Left kidney (tissue), 2 donors: ENCODE data around the gene ENTPD8. TPM values are rescaled to one million over a fixed set of nuclear protein-coding genes. Genes with fewer than 3 reads are reported as not detected.
"Not testable (repeated sequence)": the region's sequence is repeated elsewhere in the genome, so short reads cannot be mapped to it uniquely, and the experiment has no call there.

ENCODE experiments used
- DNase-seq: peaks from one replicate; pipeline ENCODE4 v3.0.0-alpha.2; 2013
- polyA plus RNA-seq: library from polyadenylated mRNA; unstranded; fragments of 120-200 nt; gene quantifications from one replicate; pipeline ENCODE4 v1.2.1, GENCODE V29; 2013; ENCODE audit not compliant: insufficient read length

Gene ENTPD8
- polyA plus RNA-seq, 1 donor: 0.33 TPM

GRCh38 chr9:137394866-137395665 lies 46.1 kb downstream of the ENTPD8 start:
- no peak for DNase-seq

GRCh38 chr9:137393176-137394150 lies 47.7 kb downstream of the ENTPD8 start:
- no peak for DNase-seq

- DNase-seq: no peak
Measured at GRCh38 chr9:137392232-137393007, 48.7 kb downstream of the ENTPD8 start.

DNA sequence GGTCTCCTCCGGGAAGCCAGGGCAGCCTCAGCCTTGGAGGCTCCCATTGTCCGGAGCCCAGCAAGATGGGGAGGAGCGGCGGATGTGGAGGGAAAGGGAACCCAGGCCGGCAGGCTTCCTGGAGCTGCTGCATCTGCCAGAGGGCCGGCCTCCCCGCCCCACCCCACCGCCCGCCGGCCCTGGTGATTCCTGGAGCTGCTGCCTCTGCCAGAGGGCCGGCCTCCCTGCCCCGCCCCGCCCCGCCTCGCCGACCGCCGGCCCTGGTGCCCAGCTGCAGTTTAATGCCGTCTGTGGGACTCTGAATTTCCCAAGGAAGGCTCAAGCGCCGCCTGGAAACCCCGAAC lies 49.8 kb downstream of the ENTPD8 start:
- no peak for DNase-seq

- DNase-seq: no peak
Measured at GRCh38 chr9:137390553-137391410, 50.4 kb downstream of the ENTPD8 start.

DNA sequence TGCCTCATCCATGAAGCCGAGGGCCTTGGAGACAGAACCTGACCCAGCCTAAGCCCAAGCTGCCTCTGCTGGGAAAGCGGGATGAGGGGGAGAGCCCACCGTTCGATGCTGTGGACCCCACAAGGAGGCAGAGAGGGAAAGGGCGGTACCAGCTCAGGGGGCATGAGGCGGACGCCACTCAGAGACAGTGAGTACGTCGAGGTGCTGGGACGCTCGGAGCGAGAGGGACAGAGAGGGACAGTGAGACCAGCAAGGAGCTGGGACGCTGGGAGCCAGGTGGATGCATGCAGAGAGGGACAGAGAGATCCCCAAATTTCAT lies 51.8 kb downstream of the ENTPD8 start:
- DNase-seq: no peak

DNA sequence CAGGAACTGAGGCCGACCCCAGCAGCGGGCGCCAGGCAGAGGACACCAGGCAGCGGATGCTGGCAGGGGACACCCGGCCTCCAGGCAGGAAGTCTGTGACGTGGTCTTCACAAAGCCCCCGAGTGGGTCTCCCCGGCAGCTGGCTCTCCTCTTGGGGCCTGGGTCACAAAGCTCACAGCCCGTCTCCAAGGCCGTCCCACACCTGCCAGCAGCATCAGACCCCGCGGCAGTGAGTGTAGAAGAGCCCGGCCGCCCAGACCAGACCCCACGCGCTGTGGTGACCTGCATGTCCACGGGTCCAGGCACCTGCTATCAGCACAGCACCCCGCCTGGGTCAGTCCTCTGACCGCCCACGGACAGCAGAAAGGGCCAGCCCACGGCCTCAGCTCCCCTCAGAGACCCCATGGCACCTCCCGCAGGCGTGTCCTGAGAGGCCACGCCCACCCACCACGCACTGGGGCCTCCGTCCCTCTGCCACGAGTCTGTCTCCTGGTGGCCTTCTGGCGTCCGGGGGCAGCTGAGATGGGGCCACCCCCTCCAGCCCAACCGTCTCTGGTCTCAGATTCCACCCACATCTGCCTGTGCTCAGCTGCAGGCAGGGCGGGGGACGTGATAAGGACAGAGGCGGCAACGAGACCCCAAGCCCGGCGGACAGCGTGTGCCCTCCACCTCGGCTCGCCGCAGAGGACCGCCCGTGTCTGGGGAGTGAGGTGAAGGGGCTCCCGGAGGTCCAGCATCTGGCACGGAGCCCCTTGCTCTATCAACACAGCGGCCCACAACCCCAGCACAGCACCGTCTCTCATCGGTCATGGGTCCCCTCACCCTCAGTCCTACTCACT lies 52.3 kb downstream of the ENTPD8 start:
- no peak for DNase-seq

DNA sequence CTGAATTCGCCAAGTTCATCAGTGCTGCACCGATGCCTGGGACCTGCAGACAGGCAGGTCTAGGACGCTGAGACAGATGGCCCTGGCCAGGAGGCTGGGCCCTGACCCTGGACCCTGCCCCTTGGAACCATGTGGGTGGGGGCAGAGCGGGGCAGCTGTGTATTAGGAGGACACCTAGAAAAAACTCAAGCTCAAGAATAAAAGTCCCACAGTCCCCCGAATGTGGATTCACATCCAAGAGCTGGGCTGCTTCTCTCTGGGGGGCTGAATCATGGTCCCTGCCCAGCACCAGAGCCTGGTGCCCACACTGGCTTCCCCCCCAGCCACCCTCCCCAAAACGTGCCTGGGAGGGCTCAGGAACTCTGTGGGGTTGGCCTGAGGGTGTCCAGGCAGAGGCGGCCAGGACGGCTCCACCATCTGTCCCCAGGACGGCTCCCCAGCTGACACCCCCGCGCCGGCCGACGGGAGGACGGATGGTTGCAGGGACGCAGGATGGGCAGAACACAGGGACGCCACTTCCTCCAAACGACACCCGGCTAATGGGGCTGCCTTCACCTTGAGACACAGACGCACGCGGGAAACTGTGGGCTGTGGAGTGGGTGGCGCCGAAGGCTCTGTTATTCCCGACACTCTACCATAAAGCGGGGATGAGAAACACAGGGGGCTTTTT lies 53.1 kb downstream of the ENTPD8 start:
- DNase-seq: no peak

GRCh38 chr9:137387114-137387890 lies 53.9 kb downstream of the ENTPD8 start:
- no peak for DNase-seq

- DNase-seq: not testable (repeated sequence)
Measured at GRCh38 chr9:137386507-137387113, 54.5 kb downstream of the ENTPD8 start.

GRCh38 chr9:137385061-137385655 lies 56.0 kb downstream of the ENTPD8 start:
- DNase-seq: no peak

Other genes with a start within 250 kb of the ENTPD8 start
- 10.9 TPM for gene TPRN, start 240.6 kb downstream of the ENTPD8 start, polyA plus RNA-seq
- gene TMEM203, start 235.7 kb downstream of the ENTPD8 start, polyA plus RNA-seq: 39.0 TPM
- 12.2 TPM for gene NDOR1, start 235.7 kb downstream of the ENTPD8 start, polyA plus RNA-seq
- 5.8 TPM for gene RNF208, start 219.1 kb downstream of the ENTPD8 start, polyA plus RNA-seq
- gene CYSRT1, start 216.2 kb downstream of the ENTPD8 start, polyA plus RNA-seq: 13.2 TPM
- 13.1 TPM for gene RNF224, start 213.9 kb downstream of the ENTPD8 start, polyA plus RNA-seq
- gene SLC34A3, start 210.5 kb downstream of the ENTPD8 start, polyA plus RNA-seq: 7.4 TPM
- 345 TPM for gene TUBB4B, start 200.1 kb downstream of the ENTPD8 start, polyA plus RNA-seq
- 1.5 TPM for gene STPG3, start 190.1 kb downstream of the ENTPD8 start, polyA plus RNA-seq
- gene NELFB, start 186.0 kb downstream of the ENTPD8 start, polyA plus RNA-seq: 48.0 TPM
- 4.5 TPM for gene TOR4A, start 163.6 kb downstream of the ENTPD8 start, polyA plus RNA-seq
- gene NRARP, start 139.1 kb downstream of the ENTPD8 start, polyA plus RNA-seq: 5.1 TPM
- 14.1 TPM for gene EXD3, start 18.2 kb downstream of the ENTPD8 start, polyA plus RNA-seq
- gene NOXA1, start 18.0 kb downstream of the ENTPD8 start, polyA plus RNA-seq: 6.7 TPM
- gene NSMF, start 18.0 kb upstream of the ENTPD8 start, polyA plus RNA-seq: 49.2 TPM
- 3.7 TPM for gene PNPLA7, start 109.0 kb upstream of the ENTPD8 start, polyA plus RNA-seq
- 11.7 TPM for gene MRPL41, start 110.5 kb upstream of the ENTPD8 start, polyA plus RNA-seq
- gene DPH7, start 137.6 kb upstream of the ENTPD8 start, polyA plus RNA-seq: 55.2 TPM
- 19.5 TPM for gene ZMYND19, start 149.2 kb upstream of the ENTPD8 start, polyA plus RNA-seq
- 29.8 TPM for gene ARRDC1, start 164.3 kb upstream of the ENTPD8 start, polyA plus RNA-seq
- 78.7 TPM for gene EHMT1, start 177.6 kb upstream of the ENTPD8 start, polyA plus RNA-seq